NCI-H2196 (cell line): ENCODE measurements around the gene SLC4A2.
A peak's percentile ranks its signal among the peaks of the same experiment; 100 is the strongest.
"Not testable (repeated sequence)": the region's sequence is repeated elsewhere in the genome, so short reads cannot be mapped to it uniquely, and the experiment has no call there.

Experiments used
- DNase-seq: peaks from one replicate; lab custom pipeline; 2025; ENCODE audit not compliant: unreplicated experiment; lab: John Stamatoyannopoulos, UW

SLC4A2 gene

GRCh38 chr7:151059367-151060112, at the start of gene SLC4A2:
Gene SLC4A2, plus strand, starts transcription at chr7:151059589. Its CDS starts 2,399 bp downstream, at chr7:151061988.
- DNase-seq = peak; percentile 64

- DNase-seq = no peak
These were observed 49.4 kb upstream of the SLC4A2 start for GRCh38 chr7:151010037-151010306.

GRCh38 chr7:151010307-151011096, 48.9 kb upstream of the SLC4A2 start:
- no peak for DNase-seq

- DNase-seq = no peak
These were observed 48.3 kb upstream of the SLC4A2 start for GRCh38 chr7:151011097-151011409.

- DNase-seq = not testable (repeated sequence)
These were observed 47.8 kb upstream of the SLC4A2 start for GRCh38 chr7:151011616-151012015.

GRCh38 chr7:151012031-151012692, 47.2 kb upstream of the SLC4A2 start:
- no peak for DNase-seq

- DNase-seq = peak; percentile 21
These were observed 46.5 kb upstream of the SLC4A2 start for GRCh38 chr7:151012911-151013347.

- no peak for DNase-seq
These were observed 46.0 kb upstream of the SLC4A2 start for GRCh38 chr7:151013356-151013732.

- DNase-seq = no peak
These were observed 45.5 kb upstream of the SLC4A2 start for GRCh38 chr7:151013733-151014497.

GRCh38 chr7:151014950-151015349, 44.4 kb upstream of the SLC4A2 start:
- DNase-seq = peak; percentile 35

- no peak for DNase-seq
These were observed 43.4 kb upstream of the SLC4A2 start for GRCh38 chr7:151015967-151016366.

- DNase-seq = no peak
These were observed 42.9 kb upstream of the SLC4A2 start for GRCh38 chr7:151016505-151016904.

- DNase-seq = no peak
These were observed 42.4 kb upstream of the SLC4A2 start for GRCh38 chr7:151016942-151017341.

GRCh38 chr7:151017370-151017952, 41.9 kb upstream of the SLC4A2 start:
- no peak for DNase-seq

- peak; percentile 84 for DNase-seq
These were observed 41.4 kb upstream of the SLC4A2 start for GRCh38 chr7:151017953-151018420.

- peak; percentile 84 for DNase-seq
These were observed 40.8 kb upstream of the SLC4A2 start for GRCh38 chr7:151018421-151019129.

GRCh38 chr7:151019130-151019447, 40.3 kb upstream of the SLC4A2 start:
- DNase-seq = no peak

- no peak for DNase-seq
These were observed 39.2 kb upstream of the SLC4A2 start for GRCh38 chr7:151020231-151020630.

- no peak for DNase-seq
These were observed 36.2 kb upstream of the SLC4A2 start for GRCh38 chr7:151023232-151023631.

GRCh38 chr7:151024435-151025056, 34.8 kb upstream of the SLC4A2 start, which contains the start of gene ATG9B:
Gene ATG9B, minus strand, starts transcription at chr7:151024494. Its CDS starts 71 bp downstream, at chr7:151024423.
- DNase-seq = no peak
